Gastrocnemius medialis (tissue), 4 donors: ENCODE data around the gene NHLRC4. TPM values are rescaled to one million over a fixed set of nuclear protein-coding genes. Genes with fewer than 3 reads are reported as not detected.

Experiments used
- ATAC-seq, 2 donors: fragments of 150-250 bp; one replicate each; pipeline ENCODE4 v1.9.1; 2016
- DNase-seq, 2 donors: peaks; one replicate each; pipeline ENCODE4 v3.0.0-alpha.2; 2019
- H3K27ac ChIP-seq, 4 donors: fragments of 200-600 bp; sonication (generic); 1 replicate in 1 of 4; 2 replicates in 3 of 4; pipeline ENCODE4 v1.5.1; 2016 to 2018; ENCODE audit warnings: mild to moderate bottlenecking in 2 of 4, moderate library complexity in 1 of 4
- H3K27me3 ChIP-seq, 3 donors: fragments of 200-600 bp; sonication (generic) in 2 of 3; 1 replicate in 1 of 3; 2 replicates in 2 of 3; pipeline versions ENCODE4 v1.5.1 to v1.6.0; 2016 to 2019; ENCODE audit warnings: mild to moderate bottlenecking in 1 of 3, moderate library complexity in 1 of 3
- H3K36me3 ChIP-seq, 2 donors: fragments of 200-600 bp; sonication (generic) in 1 of 2; one replicate each; pipeline ENCODE4 v1.5.1; 2017 to 2018
- H3K4me1 ChIP-seq, 2 donors: fragments of 200-600 bp; sonication (generic) in 1 of 2; one replicate each; pipeline ENCODE4 v1.5.1; 2016 to 2017; ENCODE audit warnings: mild to moderate bottlenecking in 2 of 2
- H3K4me3 ChIP-seq, 4 donors: fragments of 200-600 bp; sonication (generic) in 3 of 4; 1 replicate in 1 of 4; 2 replicates in 3 of 4; pipeline ENCODE4 v1.5.1; 2016 to 2019; ENCODE audit warnings: mild to moderate bottlenecking in 2 of 4
- H3K9me3 ChIP-seq, 3 donors: fragments of 200-600 bp; sonication (generic) in 2 of 3; 1 replicate in 1 of 3; 2 replicates in 2 of 3; pipeline ENCODE4 v1.5.1; 2016 to 2019
- POLR2A ChIP-seq, 2 donors: fragments of 450-650 bp; IDR thresholded peaks; one replicate each; pipeline ENCODE4 v1.6.1; 2017; ENCODE audit warnings: antibody characterized with exemption in 2 of 2, mild to moderate bottlenecking in 2 of 2, moderate library complexity in 2 of 2
- in situ Hi-C, 4 donors: fragments of 200-750 bp; cut with MboI; loops; one replicate each; pipeline versions ENCODE4 v1.15.0 to v1.8.0; 2017; ENCODE audit warnings: low sequenced_read_pairs in 4 of 4
- intact Hi-C: fragments of 100-400 bp; cut with DNase I; formaldehyde crosslinking; loops from one replicate; pipeline ENCODE4 v1.15.1; 2023; ENCODE audit warnings: low total_unique reads
- total RNA-seq, 4 donors: library from RNA; depleted of rRNA; stranded (reverse); fragments of >200 nt; gene quantifications; one replicate each; pipeline versions ENCODE4 v1.1.0 to v1.2.3, GENCODE V29; 2016
- TF ChIP-seq, protein P1 (sequence below), 5 experiments: fragments of 450-650 bp in 3 of 5; fragments of 200-600 bp in 2 of 5; sonication (generic) in 2 of 5; IDR thresholded peaks in 4 of 5; conservative IDR thresholded peaks in 1 of 5; 1 replicate in 4 of 5; 2 replicates in 1 of 5; pipeline ENCODE4 v1.5.1; 2016 to 2019; ENCODE audit warnings: antibody characterized with exemption in 5 of 5, mild to moderate bottlenecking in 3 of 5, moderate library complexity in 3 of 5

Gene NHLRC4
- total RNA-seq, 4 donors from 2014 or later = 0.42 to 0.56 (median 0.48) TPM

- H3K4me3 ChIP-seq = no peak overlapping the region
- H3K27me3 ChIP-seq = no peaks in the 10 kb centered on the region
- no peak for ATAC-seq
- no peak for DNase-seq
- H3K9me3 ChIP-seq = no peaks in the 10 kb centered on the region
- H3K27ac ChIP-seq = no peak overlapping the region
- in situ Hi-C loops (no loop called here), intact Hi-C loops (no loop called here)
- H3K4me1 ChIP-seq = no peaks in the 10 kb centered on the region
- TF ChIP-seq, protein P1, sequence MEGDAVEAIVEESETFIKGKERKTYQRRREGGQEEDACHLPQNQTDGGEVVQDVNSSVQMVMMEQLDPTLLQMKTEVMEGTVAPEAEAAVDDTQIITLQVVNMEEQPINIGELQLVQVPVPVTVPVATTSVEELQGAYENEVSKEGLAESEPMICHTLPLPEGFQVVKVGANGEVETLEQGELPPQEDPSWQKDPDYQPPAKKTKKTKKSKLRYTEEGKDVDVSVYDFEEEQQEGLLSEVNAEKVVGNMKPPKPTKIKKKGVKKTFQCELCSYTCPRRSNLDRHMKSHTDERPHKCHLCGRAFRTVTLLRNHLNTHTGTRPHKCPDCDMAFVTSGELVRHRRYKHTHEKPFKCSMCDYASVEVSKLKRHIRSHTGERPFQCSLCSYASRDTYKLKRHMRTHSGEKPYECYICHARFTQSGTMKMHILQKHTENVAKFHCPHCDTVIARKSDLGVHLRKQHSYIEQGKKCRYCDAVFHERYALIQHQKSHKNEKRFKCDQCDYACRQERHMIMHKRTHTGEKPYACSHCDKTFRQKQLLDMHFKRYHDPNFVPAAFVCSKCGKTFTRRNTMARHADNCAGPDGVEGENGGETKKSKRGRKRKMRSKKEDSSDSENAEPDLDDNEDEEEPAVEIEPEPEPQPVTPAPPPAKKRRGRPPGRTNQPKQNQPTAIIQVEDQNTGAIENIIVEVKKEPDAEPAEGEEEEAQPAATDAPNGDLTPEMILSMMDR (IDR thresholded peaks at IDR 0.05 in 4 of 5, conservative IDR thresholded peaks at IDR 0.05 in 1 of 5) = no peak
- TF ChIP-seq POLR2A (IDR thresholded peaks at IDR 0.05) = no peak
- peaks cover 0 to 31% of the 10 kb centered on the region in 2 donors for H3K36me3 ChIP-seq
These were observed 18.2 kb upstream of the NHLRC4 start for GRCh38 chr16:548586-548985.

DNA sequence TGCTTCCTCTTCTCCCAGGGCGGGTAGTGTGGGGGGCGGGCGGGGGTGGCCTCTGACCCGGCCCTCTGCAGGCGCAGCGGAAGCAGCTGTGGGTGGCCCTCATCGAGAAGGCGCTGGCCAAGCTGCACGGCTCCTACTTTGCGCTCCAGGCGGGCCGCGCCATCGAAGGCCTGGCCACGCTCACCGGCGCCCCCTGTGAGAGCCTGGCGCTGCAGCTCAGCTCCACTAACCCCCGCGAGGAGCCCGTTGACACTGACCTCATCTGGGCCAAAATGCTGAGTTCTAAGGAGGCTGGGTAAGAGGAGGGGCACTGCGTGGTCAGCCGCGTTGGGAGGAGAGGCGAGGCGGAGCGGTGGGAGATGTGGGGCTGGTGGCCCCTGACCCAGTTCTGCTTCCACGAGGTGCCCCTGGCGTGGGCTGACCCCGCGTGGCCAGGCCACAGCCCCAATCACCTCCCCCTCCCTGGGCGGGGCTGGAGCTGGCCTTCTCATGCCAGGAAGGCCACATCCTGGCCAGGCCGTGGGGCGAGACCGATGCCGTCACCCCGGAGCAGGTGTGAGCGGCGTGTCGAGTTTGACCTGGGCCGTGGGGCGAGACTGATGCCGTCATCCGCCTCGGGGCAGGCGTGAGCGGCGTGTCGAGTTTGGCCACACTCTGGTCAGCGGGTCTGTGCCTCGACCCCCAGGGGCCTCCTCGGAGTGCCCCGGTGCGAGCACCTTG, 17.1 kb upstream of the NHLRC4 start:
- DNase-seq (no peak), ATAC-seq (no peak)
- peaks cover 0 to 37% of the 10 kb centered on the region in 2 donors for H3K36me3 ChIP-seq
- intact Hi-C loops = no loop called here
- H3K9me3 ChIP-seq = no peaks in the 10 kb centered on the region
- no peaks in the 10 kb centered on the region for H3K4me1 ChIP-seq
- TF ChIP-seq, protein P1 (IDR thresholded peaks at IDR 0.05 in 4 of 5, conservative IDR thresholded peaks at IDR 0.05 in 1 of 5) = no peak
- TF ChIP-seq POLR2A (IDR thresholded peaks at IDR 0.05) = no peak
- H3K27ac ChIP-seq = no peak overlapping the region
- in situ Hi-C loops = no loop called here
- no peaks in the 10 kb centered on the region for H3K27me3 ChIP-seq
- no peak overlapping the region for H3K4me3 ChIP-seq

- H3K9me3 ChIP-seq = no peaks in the 10 kb centered on the region
- H3K27me3 ChIP-seq = no peaks in the 10 kb centered on the region
- no peak overlapping the region for H3K27ac ChIP-seq
- in situ Hi-C loops (no loop called here), intact Hi-C loops (no loop called here)
- H3K4me3 ChIP-seq = no peak overlapping the region
- H3K4me1 ChIP-seq = no peaks in the 10 kb centered on the region
- no peak for ATAC-seq
- no peak for DNase-seq
- TF ChIP-seq POLR2A (IDR thresholded peaks at IDR 0.05) = no peak
- TF ChIP-seq, protein P1 (IDR thresholded peaks at IDR 0.05 in 4 of 5, conservative IDR thresholded peaks at IDR 0.05 in 1 of 5) = no peak
- H3K36me3 ChIP-seq = peaks cover 0 to 37% of the 10 kb centered on the region in 2 donors
These were observed 15.6 kb upstream of the NHLRC4 start for GRCh38 chr16:551210-551609.

- intact Hi-C loops (no loop called here), in situ Hi-C loops (no loop called here)
- Histone ChIP-seq H3K4me1 (no peaks in the 10 kb centered on the region), H3K36me3 (peaks cover 0 to 37% of the 10 kb centered on the region in 2 donors), H3K27ac (no peak overlapping the region), H3K4me3 (no peak overlapping the region), H3K9me3 (no peaks in the 10 kb centered on the region), H3K27me3 (no peaks in the 10 kb centered on the region)
- DNase-seq (no peak), ATAC-seq (no peak)
- TF ChIP-seq, protein P1 (IDR thresholded peaks at IDR 0.05 in 4 of 5, conservative IDR thresholded peaks at IDR 0.05 in 1 of 5) = no peak
- no peak for TF ChIP-seq POLR2A (IDR thresholded peaks at IDR 0.05)
These were observed 14.6 kb upstream of the NHLRC4 start for GRCh38 chr16:552171-552570.
